NCI-H2196 treated with DMSO at 0.1 percent for 48 hours (cell line): ENCODE measurements around the gene ALOXE3.

Experiments
- DNase-seq: peaks from one replicate; lab custom pipeline; 2025; ENCODE audit not compliant: unreplicated experiment; lab: John Stamatoyannopoulos, UW

Gene ALOXE3

GRCh38 chr17:8142887-8143580 lies 24.7 kb upstream of the ALOXE3 start:
- DNase-seq: no peak

- DNase-seq: no peak
These were observed 24.0 kb upstream of the ALOXE3 start for GRCh38 chr17:8142158-8142886.

GRCh38 chr17:8141741-8142140 lies 23.4 kb upstream of the ALOXE3 start:
- DNase-seq: no peak

GRCh38 chr17:8141045-8141444 lies 22.7 kb upstream of the ALOXE3 start:
- DNase-seq: no peak

GRCh38 chr17:8140065-8141029 lies 22.0 kb upstream of the ALOXE3 start:
- DNase-seq: no peak

GRCh38 chr17:8138672-8139371 lies 20.5 kb upstream of the ALOXE3 start:
- peak; percentile 79 for DNase-seq

- DNase-seq: no peak
These were observed 20.0 kb upstream of the ALOXE3 start for GRCh38 chr17:8138374-8138671.

- no peak for DNase-seq
These were observed 19.5 kb upstream of the ALOXE3 start for GRCh38 chr17:8137645-8138373.

GRCh38 chr17:8133941-8134340 lies 15.6 kb upstream of the ALOXE3 start:
- no peak for DNase-seq

GRCh38 chr17:8133399-8133798 lies 15.1 kb upstream of the ALOXE3 start:
- no peak for DNase-seq

GRCh38 chr17:8131844-8132441 lies 13.6 kb upstream of the ALOXE3 start:
- DNase-seq: no peak

GRCh38 chr17:8128125-8128784 lies 9.9 kb upstream of the ALOXE3 start:
- no peak for DNase-seq

- no peak for DNase-seq
These were observed 8.3 kb upstream of the ALOXE3 start for GRCh38 chr17:8126491-8127066.

- no peak for DNase-seq
These were observed 7.7 kb upstream of the ALOXE3 start for GRCh38 chr17:8125947-8126490.

GRCh38 chr17:8125154-8125946 lies 7.0 kb upstream of the ALOXE3 start:
- no peak for DNase-seq

GRCh38 chr17:8124350-8125153 lies 6.2 kb upstream of the ALOXE3 start:
- DNase-seq: no peak

GRCh38 chr17:8123695-8124349 lies 5.5 kb upstream of the ALOXE3 start, which contains the start of gene HES7:
Gene HES7 (minus strand): TSS chr17:8124106. CDS start chr17:8124084, 22 bp downstream.
- no peak for DNase-seq
